Fibroblast of peridontal ligament (primary cell): ENCODE measurements around the gene KLK14.

ENCODE experiments used
- DNase-seq: peaks from one replicate; pipeline ENCODE4 v3.0.0-alpha.2; 2010; ENCODE audit errors: extremely low read depth

The KLK14 gene

DNA sequence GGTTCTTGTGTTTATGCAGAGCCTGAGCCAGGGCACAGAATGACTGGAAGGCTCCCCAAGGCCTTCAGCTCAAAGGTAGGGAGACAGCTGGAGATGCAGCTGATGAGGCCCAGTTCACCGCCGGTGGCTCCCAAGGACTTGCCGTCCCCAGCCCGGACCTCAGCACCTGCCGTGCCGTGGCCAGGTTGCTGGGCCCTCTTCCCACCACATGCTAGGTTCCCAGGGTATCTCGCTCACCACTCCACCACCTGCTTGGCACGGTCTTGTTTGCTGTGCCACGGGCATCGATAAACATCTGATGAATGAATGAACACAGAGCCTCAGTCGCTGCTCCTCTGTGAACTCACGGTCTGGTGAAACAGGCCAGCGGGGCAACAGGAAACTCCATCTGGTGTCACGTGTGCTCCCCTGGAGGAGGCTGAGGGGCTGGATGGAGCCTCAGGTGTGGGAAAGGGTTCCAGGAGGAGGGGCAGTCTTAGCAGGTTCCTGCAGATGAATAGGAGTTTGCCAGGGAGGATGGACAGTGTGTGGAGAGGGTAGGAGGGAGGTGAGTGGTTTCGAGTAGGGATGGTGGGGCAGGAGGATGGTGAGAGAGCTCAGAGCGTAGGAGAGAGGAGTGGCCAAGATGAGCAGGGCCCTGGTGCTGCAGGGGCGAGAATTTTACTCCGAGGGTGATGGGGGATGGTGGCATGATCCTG, 3.6 kb upstream of the KLK14 start:
- no peak for DNase-seq

DNA sequence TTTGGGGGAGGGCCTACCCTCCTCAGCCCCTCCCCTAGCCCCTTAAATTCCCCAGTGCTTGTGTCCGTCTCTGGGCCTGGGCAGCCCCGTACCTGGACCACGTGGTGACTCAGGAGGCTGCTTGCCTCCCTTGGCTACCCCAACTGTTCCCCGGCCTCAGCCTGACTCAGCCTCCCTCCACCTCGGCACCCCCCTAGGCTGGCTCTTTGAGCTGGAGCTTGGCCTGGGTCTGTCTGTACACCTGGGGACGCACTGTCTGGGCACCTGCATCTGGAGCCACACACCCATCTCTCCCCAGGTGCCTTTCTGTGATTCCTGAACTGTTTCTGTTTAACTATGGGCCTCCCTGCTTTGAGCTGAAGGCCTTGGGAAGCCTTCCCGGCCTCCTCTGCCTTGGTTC, 1.8 kb upstream of the KLK14 start:
- DNase-seq, result no peak

DNA sequence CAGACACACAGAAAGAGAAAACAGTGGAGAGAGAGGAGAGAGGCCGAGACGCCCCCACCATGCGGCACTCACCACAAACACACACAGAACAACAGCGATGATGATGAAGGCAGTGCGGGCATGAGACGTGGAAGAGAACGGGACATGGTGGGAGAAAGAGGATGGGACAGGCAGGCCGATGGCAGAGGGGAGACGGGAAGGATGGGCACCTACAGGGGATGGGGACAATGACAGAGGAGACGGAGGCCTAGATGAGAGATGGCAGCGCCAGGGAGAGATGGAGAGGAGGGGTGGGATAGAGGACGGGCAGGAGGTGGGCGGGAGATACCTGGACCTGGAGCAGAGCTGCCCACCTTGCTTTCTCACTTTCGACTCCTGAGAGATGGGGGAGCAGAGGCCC, 1.1 kb upstream of the KLK14 start:
- DNase-seq, result no peak

DNA sequence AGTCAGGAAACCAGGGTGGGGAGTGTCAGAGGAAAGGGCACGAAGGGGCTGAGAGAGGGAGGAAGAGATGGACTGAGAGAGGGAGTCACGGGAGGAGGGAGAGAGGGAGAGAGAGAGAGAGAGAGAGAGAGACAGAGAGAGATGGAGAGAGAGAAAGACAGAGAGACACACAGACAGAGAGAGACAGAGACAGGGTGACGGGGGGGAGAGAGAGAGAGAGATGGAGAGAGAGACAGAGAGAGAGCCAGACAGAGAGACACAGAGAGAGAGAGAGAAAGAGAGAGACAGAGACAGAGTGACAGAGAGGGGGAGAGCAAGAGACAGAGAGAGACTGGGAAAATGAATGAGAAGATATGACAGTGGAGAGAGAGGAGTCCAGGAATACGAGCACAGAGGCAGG, 494 bp upstream of the KLK14 start:
- no peak for DNase-seq

DNA sequence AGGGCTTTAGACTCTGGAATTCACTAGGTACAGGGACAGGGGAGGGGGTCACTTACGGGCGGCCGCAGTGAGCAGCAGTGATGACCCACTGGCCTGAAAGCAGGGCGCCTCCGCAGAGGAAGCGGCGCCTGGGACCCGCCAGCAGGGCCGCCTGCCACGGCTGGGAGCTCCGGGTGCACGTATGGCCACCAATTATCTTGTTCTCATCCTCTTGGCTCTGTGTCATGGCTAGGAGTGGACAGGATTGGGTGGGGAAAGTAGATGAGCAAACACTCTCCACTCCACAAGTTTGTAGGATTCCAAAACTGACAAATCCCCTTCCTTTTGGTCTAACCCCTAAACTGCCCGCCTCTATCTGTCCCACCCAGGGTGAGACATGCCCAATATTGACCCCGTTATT, 1.2 kb downstream of the KLK14 start:
- DNase-seq, result no peak

DNA sequence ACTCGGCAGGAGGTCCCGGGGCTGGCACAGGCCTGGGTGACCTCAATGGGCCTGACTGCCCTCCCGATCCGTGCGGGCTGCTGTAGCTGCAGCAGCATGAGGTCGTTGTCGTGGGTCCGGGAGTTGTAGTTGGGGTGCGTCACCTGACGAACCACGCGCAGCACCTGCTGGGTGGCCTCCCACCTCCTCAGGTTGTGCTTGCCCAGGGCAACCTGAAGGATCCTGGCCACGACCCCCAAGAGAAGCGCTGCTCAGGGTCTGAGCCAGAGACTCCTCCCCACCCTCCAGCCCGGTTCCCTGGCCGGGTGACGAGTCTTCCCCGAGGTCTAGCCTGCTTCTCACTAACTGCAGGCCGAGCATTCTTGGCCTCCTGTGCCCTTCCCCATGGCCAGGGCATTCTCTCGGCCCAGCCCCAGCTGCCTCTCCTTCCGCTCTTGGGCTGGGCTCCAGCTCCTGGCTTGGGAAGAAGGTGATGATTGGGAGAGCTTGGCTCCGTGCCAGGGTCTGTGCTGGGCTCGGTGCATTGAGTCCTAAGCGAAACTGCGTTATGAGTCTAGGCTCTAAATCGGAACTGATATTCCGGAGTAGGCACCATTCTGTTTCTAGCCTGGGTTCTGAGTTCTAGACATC, 3.1 kb downstream of the KLK14 start:
- no peak for DNase-seq

DNA sequence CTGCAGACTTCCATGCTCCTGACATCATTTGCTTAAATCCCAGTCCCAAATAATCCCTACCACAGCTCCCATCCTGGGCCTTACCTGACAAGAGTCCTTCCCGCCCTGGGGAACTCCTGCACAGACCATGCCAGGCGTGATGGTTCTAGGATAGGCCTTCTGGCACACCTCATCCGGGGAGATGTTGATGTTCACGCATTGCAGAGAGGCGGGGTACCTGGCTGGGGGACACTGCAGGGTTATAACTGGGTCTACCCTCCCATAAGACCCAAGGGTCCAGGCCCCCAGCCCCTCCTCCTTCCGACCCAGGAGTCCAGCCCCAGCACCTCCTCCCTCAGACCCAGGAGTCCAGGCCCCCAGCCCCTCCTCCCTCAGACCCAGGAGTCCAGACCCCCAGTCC, 4.0 kb downstream of the KLK14 start:
- DNase-seq, result no peak

DNA sequence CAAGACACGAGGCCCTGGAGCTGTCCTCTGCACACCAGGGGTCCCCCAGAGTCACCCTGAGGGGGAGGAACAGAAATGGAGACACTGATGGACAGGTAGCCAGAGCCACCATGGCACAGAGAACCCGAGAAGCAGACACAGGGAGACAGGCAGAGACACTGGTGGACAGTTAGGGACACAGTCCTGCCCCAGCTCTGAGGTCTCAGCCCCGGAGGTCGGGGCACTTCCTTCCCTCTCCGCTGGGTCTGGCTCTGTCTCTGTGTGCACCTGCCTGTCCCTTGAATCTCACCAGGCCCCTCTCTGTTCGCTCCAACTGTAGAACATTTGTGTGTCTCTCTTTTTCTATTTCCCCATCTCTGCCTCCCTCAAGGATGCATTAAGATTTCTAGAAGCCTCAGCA, 4.6 kb downstream of the KLK14 start:
- no peak for DNase-seq

DNA sequence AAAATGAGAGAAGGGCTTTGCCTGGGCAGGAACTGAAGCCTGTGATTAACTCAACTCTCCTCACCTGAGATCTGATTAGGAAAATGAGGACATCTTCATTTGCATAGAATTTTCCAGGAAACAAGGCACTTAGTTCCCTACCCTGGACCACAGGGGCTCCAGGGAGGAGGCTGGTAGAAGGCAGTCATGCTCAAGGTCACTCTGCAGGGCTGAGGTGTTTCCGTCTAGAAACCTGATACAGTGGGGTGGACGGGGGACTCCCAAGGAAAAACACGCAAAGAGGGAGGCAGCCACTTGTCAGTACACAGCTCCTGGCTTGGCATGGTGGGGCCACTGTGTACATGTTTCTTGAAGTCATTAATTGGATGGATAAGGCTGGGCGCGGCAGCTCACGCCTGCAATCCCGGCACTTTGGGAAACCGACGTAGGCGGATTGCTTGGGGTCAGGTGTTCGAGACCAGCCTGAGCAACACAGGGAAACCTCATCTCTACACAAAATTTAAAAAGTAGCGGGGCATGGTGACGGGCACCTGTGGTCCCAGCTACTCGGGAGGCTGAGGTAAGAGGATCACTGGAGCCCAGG, 6.0 kb downstream of the KLK14 start:
- no peak for DNase-seq

DNA sequence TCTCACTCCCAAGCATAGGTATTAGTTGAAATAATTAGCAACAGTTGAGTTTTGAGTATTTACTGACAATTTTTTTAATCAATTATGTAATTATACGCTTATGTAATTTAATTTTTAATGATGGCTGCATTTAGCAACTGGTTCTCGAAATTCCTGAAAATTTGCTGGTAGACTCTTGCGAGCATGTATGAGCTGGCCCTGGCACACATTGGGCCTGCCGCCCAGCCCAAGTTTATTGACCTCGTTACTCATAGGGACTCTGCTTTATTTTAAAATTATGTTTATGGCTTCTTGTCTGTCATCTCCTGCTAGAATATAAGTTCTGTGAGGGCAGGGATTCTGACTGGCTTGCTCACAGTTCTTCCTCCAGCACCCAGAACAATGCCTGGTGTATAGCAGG, 6.7 kb downstream of the KLK14 start:
- DNase-seq, result no peak

DNA sequence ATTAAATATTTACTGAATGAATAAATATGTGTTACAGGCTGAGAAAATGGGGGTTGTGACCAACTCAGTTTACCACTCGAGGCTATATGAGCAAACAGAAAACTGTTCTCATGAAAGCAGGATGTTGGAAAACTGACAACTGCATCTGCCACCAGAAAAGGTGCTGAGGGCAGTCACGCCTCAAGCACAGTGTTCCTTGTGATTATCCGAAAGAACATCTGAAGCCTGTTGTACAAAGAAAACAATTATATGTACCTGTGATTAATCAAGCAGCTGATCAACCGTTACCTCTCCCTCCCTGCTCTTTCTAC, 11.6 kb downstream of the KLK14 start:
- DNase-seq, result no peak

DNA sequence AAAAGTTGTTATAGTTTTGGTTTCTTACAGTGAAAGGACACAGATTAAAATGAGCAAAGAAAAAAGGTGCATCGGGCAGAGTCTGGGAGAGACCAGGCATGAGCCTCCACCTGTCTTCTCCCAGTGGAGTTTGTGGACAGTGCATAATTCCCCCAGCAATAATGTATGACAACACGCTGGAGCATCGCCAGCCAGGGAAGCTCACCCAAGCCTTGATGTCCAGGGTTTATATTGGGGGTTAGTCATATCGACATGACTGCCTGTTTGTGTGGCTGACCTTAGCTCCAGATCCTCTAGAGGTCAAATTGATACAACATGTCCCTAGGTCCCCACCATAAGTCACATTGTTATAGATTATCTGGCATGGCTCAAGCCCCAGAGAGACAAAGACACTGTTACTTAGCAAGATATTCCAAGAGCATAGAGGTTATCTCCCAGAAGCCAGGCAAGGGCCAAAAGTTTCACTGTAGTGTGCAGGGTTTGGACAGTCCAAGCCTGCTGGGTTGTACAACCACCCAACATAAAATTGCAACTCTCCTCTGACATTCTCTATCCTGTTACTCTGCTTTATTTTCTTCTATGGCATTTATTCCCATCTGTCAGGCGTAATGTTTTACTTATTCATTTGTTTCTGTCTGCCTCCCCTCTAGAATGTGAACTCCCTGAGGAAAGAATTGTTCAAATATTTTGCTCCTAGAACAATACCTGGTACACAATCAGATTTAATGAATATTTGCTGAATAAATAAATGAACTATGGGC, 12.2 kb downstream of the KLK14 start:
- DNase-seq, result no peak

DNA sequence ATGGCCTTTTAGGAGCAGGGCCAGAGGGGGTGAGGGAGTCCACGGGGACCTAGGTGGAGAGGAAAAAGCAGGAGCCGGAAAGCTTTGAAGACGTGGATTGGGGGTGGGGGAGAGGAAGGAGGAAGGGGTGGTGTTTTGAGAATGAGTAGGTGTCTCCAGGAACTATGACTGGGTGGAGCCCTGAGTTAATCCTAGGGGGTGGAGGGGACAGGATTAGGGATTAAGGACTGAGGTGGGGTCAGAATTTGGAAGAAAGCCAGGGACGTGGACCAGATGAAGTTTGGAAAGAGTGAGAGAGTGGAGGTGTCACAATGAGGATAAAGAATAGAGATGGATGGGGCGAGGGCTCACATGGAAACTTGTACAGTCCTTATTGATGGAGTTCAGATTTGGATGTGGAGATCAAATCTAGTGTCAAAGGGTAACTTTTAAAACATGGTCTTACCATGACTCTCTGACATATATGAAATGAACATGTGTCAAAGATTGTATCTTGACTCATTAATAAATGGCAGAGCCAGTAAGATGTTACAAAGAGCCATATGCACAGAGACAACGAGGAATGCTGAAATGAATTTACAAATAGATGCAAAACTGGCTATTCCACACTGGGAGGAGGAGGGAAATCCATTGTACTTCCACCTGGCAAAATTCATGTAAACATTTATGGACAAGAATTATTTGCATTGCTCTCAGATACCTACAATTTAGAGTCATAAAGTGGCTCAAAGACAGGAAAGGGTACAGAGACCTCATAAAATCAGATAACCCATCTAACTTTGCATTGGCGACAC, 16.1 kb downstream of the KLK14 start:
- no peak for DNase-seq

DNA sequence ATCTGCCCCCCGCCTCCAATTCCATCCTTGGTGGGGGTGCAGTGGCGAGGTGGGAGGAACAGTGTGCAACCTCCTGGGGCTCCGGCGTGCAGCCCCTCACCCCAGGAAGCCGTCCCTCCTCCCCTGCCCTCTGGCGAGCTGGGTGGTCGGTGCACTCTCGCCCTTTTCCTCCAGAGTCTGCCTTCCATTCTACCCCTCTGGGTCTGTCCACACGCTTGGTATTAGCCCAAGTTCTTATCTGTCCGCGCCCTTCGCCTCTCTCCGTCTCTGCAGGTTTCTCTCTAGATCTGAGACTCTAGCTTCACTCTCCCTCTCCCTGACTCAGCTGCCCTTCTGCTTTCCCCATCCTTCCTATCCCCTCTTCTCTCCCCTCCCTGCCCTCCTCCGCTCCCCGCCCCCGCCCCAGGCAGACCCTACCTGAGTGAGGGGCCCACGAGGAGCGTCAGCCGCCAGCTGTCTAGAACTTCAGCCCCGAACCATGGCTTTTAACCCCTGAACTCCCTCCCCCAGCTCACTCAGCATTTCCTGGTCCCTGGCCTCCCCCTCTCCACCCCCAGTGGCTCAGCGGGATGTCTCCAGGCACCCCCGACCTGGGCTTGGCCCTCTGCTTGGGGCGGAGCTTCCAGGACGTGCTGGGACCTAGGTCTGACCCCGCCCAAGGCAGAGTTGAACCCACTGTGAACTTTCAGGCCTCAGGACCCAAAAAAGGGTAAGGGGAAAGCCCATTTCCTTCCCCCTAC, 17.3 kb downstream of the KLK14 start:
- no peak for DNase-seq

DNA sequence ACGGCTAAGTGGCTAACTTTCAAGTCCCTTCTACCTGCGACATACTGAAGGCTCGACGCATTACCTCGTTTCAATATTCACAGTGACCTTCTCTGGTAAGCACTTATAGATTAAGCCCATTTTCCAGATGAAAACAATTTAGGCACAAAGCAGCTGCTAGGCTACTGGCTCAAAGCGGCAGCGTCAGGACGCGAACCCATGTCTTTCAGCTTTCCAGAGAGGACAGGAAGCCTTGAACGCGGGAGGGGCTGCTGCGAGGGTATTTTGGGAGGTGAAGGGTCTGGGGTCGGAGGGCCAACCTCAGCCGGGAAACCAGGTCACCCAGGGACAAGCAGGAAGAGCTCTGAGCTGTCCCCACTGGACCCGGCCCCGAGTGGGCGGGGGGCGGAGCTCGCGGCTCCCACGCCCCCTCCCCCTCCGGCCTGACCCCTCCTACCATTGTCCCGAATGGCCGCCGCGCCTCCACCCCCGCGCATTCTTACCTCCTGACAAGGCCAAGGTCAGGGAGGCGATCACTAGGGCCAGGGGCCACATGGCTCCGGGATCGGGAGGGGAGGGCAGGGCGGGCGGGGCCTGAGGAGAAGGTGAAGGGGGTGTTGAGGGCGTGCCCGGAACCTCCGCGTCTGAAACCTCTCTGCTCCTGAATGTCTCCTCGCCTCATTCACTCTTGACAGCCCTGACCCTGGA, 18.0 kb downstream of the KLK14 start, which contains the start of gene KLK13:
Gene KLK13, minus strand, starts transcription at position 559 of the 687 bp plus-strand sequence. Its CDS starts 25 bp downstream, at position 534.
- no peak for DNase-seq

DNA sequence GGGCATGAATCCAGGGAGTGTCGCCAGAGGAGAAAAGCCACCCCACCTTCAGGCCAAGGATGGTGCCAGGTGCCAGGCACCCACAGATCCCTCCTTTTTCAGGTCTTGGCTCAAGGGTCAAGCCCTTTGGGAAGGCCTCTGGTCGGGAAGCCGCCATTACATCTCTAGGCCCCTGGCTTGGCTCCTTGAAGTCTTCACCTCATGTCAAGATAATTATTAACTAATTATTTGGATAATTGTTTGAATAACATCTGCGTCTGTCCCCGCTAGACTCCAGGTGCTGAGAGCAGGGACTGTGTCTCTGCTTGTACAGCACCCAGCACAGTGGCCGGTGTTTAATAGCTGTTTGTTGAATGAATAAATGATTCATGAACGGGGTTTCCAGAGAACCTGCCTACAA, 19.0 kb downstream of the KLK14 start:
- no peak for DNase-seq

DNA sequence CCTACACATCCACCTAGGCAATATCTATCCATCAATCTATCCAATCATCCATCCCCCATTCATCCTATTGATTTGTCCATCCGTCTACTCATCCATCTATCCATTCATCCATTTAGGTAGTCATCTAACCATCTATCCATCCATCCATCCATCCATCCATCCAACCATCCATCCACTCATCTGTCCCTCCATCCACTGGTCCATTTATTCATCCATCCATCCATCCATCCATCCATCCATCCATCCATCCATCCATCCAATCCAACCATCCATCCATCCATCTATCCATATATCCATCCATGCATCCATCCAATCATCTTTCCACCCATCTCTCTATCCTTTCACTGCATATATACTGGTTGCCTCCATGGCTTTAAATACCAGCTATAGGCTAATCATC, 21.7 kb downstream of the KLK14 start:
- no peak for DNase-seq

DNA sequence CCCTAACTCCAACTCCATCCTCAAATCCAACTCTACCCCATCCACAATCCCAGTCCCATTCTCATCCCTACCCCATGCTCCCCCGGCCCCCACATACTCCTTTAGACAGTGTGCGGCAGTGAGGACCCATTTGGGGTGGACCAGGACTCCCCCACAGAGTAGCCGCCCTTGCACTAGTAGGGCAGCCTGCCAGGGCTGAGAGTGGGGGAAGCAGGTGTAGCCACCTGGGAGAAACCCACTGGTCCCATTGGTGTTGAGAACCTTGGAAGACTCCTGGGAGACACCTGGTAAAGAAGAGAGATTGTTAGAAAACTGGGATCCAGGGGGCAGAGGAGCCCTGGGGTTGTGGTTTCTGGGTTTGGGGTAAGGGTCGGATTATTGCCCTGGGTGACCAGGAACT, 22.4 kb downstream of the KLK14 start:
- no peak for DNase-seq

DNA sequence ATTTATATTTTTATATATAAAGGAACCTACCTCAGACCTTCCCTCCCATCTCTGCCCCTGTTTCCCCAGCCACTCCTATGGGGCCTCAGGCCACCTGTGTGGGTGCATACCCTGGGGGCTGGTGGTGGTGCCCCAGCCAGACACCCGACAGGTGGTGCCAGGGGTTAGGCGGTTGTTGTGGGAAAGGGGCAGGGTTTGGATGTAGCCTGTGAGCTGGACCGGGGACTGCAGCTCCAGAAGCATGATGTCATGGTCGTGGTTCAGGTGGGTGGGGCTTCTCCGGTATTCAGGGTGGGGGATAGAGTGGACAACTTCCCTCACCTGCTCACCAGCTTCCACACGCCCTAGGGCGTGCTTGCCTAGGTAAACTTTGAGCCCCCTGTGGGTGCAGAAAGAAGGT, 23.0 kb downstream of the KLK14 start:
- DNase-seq, result no peak

DNA sequence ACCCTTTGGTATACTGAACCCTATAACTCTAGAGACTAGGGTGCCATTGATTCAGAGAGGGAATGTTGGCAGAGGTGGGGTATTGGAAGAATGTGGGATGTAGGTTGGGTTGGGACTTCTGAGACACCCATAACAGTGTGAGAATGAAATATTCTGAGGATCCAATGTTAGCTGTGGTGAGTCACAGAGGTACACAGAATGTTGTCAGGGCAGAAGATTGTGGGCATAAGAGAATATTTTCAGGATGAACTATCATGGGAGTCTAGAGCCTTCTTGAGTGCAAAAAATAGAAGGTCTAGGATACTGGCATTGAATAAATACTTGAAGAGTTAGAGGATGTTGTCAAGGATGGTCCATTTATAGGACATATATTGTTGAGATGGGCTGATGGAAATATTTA, 26.8 kb downstream of the KLK14 start:
- DNase-seq, result no peak

DNA sequence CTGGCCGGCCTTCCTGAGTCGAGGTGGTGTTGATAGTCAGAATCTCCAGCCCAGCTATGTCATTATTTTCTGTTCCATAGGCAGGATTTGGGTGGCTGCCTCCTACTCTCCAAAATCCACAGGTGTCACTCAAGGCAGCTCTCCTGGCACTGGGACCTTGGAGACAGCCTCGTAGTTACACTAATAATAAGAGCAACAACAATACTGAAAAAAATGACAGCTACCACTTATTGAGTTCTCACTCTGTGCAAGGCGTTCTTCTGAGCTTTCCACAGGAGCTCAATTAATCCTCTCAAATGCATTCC, 35.7 kb downstream of the KLK14 start:
- no peak for DNase-seq
